Measurements from ENCODE around the gene OXTR. TPM values are rescaled to one million over a fixed set of nuclear protein-coding genes. Genes with fewer than 3 reads are reported as not detected.

The OXTR gene
- total RNA-seq, 1 donor from 2014 or later, result 0.62 TPM

GRCh38 chr3:8767256-8767666, 2.2 kb downstream of the OXTR start:
- no peak for DNase-seq

DNA sequence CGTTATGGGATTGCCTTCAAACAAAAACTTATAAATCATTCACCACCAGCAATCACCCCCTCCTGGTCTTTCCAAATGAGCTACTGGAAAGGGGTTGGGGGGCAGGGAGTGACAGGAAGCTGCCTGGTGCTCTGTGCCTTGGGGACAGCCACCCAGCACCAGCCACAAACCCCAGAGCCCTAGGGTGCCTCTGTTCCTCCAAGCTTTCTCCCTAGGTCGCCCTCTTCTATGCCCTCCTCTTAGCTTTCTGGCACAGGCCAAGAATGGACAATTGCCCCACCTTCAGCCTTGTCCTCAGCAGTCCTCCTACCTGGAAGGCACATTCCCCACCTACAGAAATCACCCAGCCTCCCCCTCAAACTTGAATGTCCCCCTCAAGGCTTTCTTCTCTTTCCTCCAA, 3.3 kb downstream of the OXTR start:
- no peak for DNase-seq

- peak; percentile 33 for DNase-seq
Measured at GRCh38 chr3:8765528-8765927, 3.9 kb downstream of the OXTR start.

GRCh38 chr3:8764528-8764927, 4.9 kb downstream of the OXTR start:
- DNase-seq, result no peak

DNA sequence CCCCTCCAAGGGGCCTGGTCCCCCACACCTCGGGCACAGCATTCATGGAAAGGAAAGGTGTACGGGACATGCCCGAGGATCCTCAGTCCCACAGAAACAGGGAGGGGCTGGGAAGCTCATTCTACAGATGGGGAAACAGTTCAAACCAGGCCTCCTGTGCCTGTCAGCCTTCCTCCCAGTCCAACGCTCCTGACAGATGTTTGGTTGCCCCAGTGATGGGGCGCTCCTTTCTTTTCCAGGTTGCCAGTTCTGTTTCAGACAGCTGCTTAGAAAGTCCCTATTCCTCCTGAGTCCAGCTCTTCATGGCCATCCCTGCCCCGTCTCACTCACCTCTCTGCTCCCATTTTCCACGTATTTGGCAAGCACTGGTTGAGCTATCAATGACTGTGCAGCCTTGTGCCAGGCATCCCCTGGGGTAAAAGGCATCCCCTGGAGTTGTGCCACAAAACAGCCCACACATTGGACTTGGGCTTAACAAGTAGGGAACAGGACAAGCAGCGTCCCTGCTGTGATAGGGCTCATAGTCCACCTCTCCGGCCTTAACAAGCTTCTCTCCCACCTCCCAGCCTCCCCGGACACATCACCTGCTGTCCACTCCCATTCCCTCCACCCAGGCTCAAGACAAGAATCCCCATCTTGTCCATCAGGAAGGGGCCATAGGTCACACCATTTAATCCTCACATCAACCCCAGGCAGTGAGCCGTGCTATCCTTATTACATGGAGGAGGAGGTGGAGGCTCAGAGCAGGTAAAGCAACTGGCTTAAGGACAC, 6.6 kb downstream of the OXTR start:
- DNase-seq, result no peak

- DNase-seq, result no peak
Measured at GRCh38 chr3:8761866-8762265, 7.5 kb downstream of the OXTR start.

DNA sequence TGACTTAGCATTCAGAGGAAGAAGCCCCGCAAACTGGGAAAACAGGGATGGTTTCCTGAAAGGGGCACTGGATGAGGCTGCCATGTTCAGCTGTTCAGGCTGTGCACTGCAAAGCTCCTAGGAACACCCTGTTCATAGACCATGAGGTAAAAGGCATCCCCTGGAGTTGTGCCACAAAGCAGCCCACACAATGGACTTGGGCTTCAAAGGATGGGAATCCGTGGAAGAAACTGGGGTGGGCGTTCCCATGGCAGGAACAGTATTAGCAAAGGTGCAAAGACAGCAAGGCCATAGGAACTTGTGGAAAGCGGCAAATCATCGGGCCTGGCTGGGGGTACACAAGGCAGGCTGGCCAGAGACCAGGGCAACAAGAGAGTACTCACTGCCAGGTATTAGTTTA, 8.9 kb downstream of the OXTR start:
- DNase-seq, result no peak

DNA sequence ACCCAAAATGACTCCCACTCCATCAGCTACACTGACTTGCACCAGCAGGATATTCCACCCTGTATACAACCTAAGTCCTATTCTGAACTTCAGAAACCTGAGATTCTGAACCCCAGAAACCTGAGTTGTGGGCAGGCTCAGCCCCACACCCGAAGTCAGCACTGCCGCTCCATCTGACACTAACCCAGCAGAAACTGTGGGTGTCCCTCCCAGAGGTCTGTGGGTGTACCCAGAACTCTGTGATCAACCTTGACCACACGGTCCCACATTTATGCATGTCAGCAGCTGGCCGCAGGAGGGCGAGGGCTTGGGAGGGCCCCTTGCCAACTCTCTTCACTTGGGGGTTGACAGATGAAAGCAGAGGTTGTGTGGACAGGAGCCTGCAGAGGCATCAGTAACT, 9.3 kb downstream of the OXTR start:
- DNase-seq, result no peak

GRCh38 chr3:8759038-8759707, 10.2 kb downstream of the OXTR start:
- no peak for DNase-seq

- DNase-seq, result peak; percentile 91
Measured at GRCh38 chr3:8757551-8758518, 11.6 kb downstream of the OXTR start.

DNA sequence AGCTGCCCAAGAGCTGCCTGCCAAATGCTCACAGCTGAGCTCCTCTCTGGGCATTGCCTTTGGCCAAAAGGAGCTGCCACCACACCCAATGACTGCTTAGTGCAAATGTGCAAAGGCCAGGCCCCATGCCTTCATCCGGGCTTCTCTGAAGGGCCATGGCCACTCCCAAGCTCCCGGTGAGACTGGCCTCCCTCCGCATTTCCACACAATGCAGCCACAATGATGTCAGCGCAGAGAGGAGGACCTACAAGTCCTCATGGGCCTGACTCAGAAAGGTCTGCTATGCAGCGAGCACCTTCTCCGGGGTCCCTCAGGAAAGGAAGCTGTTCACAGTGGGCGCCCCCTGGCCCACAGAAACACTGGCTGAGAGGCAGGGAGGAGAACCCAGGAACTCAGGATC, 12.7 kb downstream of the OXTR start:
- DNase-seq, result peak; percentile 45

GRCh38 chr3:8755564-8756237, 13.7 kb downstream of the OXTR start:
- DNase-seq, result no peak

- no peak for DNase-seq
Measured at GRCh38 chr3:8755097-8755496, 14.3 kb downstream of the OXTR start.

- DNase-seq, result no peak
Measured at GRCh38 chr3:8752832-8753231, 16.6 kb downstream of the OXTR start.

DNA sequence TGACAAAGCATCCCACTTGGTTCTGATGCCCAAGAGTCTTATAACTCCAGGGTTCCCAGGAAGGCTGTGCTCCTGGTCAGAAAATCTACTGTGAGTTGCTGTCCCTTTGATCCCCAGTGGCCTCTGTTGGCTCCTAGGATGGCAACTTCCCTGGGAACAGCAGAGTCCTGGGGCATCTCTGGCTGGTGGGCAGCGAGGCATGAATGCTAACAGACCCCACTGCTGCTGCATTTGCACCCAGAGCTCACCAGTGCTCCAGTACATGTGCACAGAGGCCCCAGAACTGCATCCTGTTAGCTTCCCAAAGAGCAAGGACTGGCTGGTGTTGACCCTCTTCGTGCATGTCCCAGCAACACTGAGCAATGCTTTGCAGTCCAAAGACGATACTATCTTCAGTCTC, 20.1 kb downstream of the OXTR start:
- DNase-seq, result no peak

- no peak for DNase-seq
Measured at GRCh38 chr3:8746780-8747345, 22.6 kb downstream of the OXTR start.

DNA sequence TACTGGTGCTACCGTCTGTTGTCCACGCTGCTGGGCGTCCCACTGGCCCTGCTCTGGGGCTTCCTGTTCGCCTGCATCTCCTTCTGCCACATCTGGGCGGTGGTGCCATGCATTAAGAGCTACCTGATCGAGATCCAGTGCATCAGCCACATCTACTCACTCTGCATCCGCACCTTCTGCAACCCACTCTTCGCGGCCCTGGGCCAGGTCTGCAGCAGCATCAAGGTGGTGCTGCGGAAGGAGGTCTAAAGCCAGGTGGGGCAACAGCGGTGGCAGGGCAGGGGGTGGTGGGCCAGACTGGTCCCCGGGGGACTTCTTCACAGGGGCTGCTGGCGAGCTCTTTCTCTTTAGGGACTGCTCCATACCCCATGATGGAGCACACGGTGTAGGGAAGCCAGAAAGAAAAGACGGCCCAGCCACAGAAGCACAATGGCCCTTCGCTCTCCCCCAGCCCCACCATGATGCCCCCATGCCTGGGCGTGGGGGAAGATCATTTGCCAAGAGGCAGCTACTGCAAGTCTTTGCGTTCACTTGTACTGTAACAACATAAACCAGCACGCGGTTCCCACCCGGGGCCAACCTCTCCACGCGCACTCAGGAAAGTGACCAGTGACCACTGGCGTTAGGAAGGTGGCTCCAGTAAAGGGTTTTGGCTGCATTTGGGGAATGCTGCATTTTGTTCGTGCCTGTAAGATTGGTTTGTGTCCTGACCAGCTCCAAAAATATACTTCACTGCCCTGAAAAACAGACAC, 23.6 kb downstream of the OXTR start:
- DNase-seq, result no peak

DNA sequence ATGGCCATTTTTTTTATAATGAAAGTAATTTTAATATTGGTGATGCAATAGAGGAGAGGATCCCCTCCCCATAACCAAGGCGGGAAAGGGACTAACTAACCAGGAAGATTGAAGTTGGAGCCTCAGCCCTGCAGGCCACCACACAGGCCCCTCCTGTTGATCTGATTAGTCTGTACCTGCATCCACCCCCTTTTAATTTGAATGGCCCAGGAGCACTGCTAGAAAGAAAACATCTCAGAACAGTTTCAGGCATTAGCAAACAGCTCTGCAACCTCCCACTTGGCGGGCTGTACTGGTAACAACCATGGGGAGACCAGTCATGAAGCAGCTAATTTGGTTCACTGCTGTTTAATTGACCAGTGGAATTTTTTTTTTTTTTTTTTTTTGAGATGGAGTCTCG, 25.5 kb downstream of the OXTR start:
- DNase-seq, result no peak

- DNase-seq, result no peak
Measured at GRCh38 chr3:8743021-8743601, 26.3 kb downstream of the OXTR start.

- peak; percentile 87 for DNase-seq
Measured at GRCh38 chr3:8741581-8742261, 27.7 kb downstream of the OXTR start.

Measured in tongue (tissue), 2 donors.